Ecto neural progenitor cell (in vitro differentiated cells): ENCODE results near the gene PRSS22.

Experiments used
- DNase-seq: peaks from one replicate; pipeline ENCODE4 v3.0.0-alpha.2; 2018; ENCODE audit warnings: low spot score

PRSS22 gene

GRCh38 chr16:2814551-2815298, 43.2 kb downstream of the PRSS22 start:
- DNase-seq: no peak

DNA sequence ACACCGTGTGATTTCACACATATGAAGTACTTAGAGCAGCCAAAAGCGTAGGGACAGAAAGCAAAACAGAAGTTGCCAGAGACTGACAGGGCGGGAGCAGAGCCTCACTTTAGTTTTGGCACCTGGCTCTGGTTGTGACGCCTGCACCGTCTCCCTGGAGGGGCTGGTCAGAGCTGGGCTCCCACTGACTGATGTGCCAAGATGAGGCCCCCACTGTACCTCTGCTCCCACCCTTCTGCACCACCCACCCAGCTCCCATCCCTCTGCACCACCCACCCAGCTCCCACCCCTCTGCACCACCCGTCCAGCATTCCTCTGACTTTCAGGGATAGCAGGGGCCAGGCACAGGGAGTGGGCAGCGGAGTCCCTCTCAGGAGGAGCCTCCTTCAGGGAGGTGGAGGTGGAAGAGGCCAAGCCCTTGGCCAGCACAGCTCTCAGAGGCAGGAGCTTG, 44.2 kb downstream of the PRSS22 start:
- DNase-seq: no peak

DNA sequence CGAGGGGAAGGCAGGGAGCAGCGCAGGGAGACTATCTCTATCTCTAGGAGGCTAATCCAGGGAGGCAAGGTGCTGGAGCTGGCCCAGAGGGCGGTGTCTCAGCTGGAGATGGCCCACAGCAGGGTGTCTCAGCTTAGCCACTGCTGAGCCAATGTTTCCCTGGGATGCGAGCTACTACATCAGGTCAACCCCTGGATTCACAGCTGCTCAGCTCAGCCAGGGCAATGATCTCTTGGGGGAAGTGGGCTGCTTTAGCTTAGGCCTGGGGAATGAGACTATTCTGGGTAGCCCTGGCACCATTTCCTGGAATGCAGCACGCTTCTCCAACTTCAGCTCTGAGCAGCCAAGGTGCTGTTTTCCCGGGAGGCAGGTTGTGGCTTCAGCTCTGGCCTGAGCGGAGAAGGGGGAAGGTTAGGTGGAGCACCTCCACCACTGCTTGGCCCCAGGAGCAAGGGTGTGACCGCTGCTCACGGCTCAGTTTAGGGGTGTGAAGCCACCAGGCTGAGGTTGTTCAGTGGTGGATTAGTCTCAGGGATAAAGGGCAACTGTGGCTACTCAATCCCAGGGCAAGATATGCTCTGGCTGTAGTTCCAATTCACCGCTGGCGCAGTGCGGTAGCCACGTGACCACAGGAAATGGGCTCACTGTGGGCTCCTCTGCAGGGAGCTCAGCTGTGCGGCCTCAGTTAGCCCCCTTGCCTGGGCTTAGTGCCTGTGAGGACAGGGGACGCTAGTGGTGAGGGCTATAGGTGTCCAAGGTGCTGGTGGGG, 46.1 kb downstream of the PRSS22 start:
- DNase-seq: peak; percentile 41

DNA sequence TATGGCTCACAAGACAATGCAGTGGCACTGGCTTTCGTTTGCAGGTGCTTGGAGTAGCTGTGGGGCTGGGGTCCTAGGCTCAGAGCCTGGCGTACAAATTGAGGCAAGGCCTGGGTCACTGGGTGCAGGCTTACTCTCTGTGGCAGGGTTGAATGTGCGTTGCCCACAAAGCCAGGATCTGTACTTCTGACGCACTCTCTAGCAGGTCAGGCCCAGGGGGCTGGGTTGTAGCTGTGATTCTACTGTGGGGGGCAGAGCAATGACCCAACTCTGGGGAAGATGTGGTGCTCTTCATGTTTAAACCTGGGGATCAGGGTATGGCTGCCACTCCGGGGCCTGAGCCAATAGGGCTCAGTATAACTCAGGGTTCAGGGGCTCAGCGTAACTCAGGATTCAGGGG, 47.3 kb downstream of the PRSS22 start:
- DNase-seq: no peak

DNA sequence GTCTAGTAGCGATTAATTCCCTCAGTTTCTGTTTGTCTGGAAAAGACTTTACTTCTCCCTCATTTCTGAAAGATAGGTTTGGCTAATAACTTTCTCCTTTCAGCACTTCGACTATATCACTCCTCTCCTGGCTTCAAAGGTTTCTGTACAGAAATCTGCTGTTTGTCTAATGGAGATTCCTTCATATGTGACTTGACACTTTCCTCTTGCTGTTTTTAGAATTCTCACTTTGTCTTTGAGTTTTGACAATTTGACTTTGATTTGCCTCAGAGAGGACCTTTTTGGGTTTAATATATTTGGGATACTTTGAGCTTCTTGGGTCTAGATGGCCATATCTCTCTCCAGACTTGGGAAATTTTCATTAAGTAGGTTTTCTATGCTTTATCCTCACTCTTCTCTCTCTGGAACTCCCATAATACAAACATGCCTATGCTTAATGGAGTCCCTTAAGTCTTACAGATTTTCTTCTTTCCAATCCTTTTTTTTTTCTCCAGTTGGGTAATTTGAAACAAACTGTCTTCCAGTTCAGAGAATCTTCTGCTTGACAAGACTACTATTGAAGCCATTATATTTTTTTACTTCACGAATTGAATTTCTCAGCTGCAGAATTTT, 48.7 kb downstream of the PRSS22 start:
- DNase-seq: no peak

DNA sequence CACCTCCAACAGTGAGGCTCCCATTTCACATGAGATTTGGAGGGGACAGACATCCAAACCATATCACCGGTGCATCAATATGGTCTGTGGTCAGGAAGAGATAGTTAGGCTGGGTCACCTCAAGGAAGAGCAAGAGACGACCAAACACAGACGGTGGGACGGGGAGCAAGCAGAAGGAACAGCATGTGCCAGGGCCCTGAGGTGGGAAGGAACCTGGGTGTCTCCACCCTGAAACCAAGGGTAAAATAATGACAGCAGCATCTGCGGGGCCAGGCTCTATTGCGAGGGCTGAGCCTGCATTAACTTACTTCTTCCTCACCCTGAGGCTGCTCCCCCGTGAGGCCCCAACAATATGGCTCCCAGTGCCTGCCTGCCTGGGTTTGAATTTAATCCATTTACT, 49.8 kb downstream of the PRSS22 start:
- no peak for DNase-seq

DNA sequence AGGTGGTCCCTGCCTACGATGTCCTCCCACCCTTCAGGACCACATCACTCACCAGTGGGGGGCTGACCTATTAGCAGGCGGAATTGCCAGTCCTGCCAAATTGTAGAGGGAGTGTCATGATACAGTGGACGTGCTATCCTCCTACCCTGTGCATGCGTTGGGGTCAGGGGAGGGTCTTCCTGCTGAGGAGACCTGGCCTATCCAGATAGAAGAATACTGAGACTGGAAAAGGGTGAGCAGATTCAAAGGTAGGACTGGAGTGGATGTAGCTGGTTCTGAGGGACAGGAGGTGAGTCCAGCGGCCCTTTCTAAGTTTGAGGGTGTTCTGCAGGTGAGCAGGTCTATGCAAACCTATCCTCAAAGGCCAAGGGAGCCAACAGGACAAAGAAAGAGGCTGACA, 51.7 kb downstream of the PRSS22 start:
- DNase-seq: no peak

GRCh38 chr16:2804728-2805127, 53.2 kb downstream of the PRSS22 start:
- no peak for DNase-seq

- DNase-seq: no peak
These were observed 54.3 kb downstream of the PRSS22 start for GRCh38 chr16:2803545-2804195.
